Parathyroid adenoma (tissue), 2 donors: ENCODE results near the gene WDR77.

ENCODE experiments used
- H2AFZ ChIP-seq: fragments of 300-600 bp; sonication (generic); one replicate; pipeline ENCODE4 v1.7.0; 2017; ENCODE audit warnings: antibody characterized with exemption, mild to moderate bottlenecking
- H3K27ac ChIP-seq: fragments of 300-600 bp; sonication (generic); one replicate; pipeline ENCODE4 v1.7.0; 2017
- H3K27me3 ChIP-seq: fragments of 300-600 bp; sonication (generic); one replicate; pipeline ENCODE4 v1.7.0; 2017; ENCODE audit warnings: low read length; ENCODE audit not compliant: control insufficient read depth, insufficient read depth
- H3K36me3 ChIP-seq: fragments of 300-600 bp; sonication (generic); one replicate; pipeline ENCODE4 v1.7.0; 2017; ENCODE audit warnings: low read length; ENCODE audit not compliant: control insufficient read depth, insufficient read depth
- H3K4me1 ChIP-seq: fragments of 300-600 bp; sonication (generic); one replicate; pipeline ENCODE4 v1.7.0; 2017; ENCODE audit warnings: control low read depth
- H3K4me2 ChIP-seq: fragments of 300-600 bp; sonication (generic); one replicate; pipeline ENCODE4 v1.7.0; 2017; ENCODE audit warnings: low read length
- H3K4me3 ChIP-seq: fragments of 300-600 bp; sonication (generic); one replicate; pipeline ENCODE4 v1.7.0; 2017; ENCODE audit warnings: low read depth, low read length
- H3K79me2 ChIP-seq: fragments of 300-600 bp; sonication (generic); one replicate; pipeline ENCODE4 v1.7.0; 2017; ENCODE audit warnings: control low read depth
- H3K9ac ChIP-seq: fragments of 300-600 bp; sonication (generic); one replicate; pipeline ENCODE4 v1.7.0; 2017; ENCODE audit warnings: mild to moderate bottlenecking
- H3K9me3 ChIP-seq: fragments of 300-600 bp; sonication (generic); one replicate; pipeline ENCODE4 v1.7.0; 2017; ENCODE audit warnings: low read length; ENCODE audit not compliant: control insufficient read depth
- TF ChIP-seq, protein P1 (sequence below): fragments of 300-600 bp; sonication (generic); IDR thresholded peaks from one replicate; pipeline ENCODE4 v1.7.0; 2017; ENCODE audit warnings: antibody characterized with exemption, mild to moderate bottlenecking
- donor health status: primary hyperparathyroidism.

The WDR77 gene

DNA sequence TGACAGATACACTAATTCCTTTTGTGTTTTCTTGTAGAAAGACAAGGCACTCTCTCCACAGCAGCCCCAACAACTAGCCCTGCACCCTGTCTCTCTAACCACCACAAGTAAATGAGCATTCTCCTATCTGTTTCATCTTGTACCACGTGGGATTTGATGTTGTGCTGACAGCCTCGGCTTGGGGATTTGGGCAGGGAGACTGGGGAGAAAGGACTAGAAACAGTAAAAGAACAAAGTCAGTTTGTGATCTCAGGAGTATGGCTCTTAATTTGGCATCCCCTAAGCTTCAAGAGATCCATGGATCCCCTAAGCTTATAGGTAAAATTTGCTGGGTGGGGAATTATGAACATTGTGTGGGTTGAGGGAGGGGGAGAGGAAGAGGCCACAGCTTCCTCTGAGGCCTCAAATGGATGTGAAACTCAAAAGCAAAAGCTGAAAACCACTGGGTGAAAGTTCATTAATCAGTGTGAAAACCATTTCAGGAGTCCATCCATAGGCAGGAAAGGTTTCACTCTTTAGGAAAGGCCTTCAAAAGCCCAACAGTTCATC lies 27.8 kb upstream of the WDR77 start:
- Histone ChIP-seq H3K4me1 (no peaks in the 10 kb centered on the region), H3K9ac (no peak overlapping the region), H3K27me3 (no peaks in the 10 kb centered on the region), H3K4me3 (no peak overlapping the region), H3K4me2 (no peak overlapping the region), H3K79me2 (no peaks in the 10 kb centered on the region), H3K27ac (no peak overlapping the region), H2AFZ (peak overlapping the region; percentile 28), H3K36me3 (no peaks in the 10 kb centered on the region), H3K9me3 (no peaks in the 10 kb centered on the region)
- TF ChIP-seq, protein P1, sequence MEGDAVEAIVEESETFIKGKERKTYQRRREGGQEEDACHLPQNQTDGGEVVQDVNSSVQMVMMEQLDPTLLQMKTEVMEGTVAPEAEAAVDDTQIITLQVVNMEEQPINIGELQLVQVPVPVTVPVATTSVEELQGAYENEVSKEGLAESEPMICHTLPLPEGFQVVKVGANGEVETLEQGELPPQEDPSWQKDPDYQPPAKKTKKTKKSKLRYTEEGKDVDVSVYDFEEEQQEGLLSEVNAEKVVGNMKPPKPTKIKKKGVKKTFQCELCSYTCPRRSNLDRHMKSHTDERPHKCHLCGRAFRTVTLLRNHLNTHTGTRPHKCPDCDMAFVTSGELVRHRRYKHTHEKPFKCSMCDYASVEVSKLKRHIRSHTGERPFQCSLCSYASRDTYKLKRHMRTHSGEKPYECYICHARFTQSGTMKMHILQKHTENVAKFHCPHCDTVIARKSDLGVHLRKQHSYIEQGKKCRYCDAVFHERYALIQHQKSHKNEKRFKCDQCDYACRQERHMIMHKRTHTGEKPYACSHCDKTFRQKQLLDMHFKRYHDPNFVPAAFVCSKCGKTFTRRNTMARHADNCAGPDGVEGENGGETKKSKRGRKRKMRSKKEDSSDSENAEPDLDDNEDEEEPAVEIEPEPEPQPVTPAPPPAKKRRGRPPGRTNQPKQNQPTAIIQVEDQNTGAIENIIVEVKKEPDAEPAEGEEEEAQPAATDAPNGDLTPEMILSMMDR, result no peak

DNA sequence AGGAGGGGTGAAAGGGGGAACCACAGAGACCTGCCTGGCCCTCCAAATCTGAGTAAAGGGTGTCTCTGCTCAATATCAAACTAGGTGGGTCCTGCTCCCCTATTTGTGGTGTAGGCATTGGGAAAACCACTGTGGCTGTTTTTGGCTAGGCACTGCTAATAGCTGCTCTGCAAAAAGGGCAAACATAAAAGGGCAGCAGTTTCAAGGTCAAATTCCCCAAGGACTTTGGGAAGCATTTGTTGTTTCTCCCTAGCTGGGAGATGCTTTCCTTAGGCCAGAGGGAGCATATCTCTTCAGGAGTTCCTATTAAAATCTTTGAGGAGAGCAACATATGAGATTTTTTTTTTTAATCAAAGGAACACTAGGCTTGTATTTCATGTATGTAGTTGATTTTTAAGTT lies 27.2 kb upstream of the WDR77 start:
- H3K9me3 ChIP-seq, result no peaks in the 10 kb centered on the region
- no peak overlapping the region for H2AFZ ChIP-seq
- no peaks in the 10 kb centered on the region for H3K79me2 ChIP-seq
- no peak overlapping the region for H3K9ac ChIP-seq
- no peak overlapping the region for H3K27ac ChIP-seq
- TF ChIP-seq, protein P1, result no peak
- peaks cover 2% of the 10 kb centered on the region for H3K4me1 ChIP-seq
- no peak overlapping the region for H3K4me2 ChIP-seq
- no peak overlapping the region for H3K4me3 ChIP-seq
- H3K27me3 ChIP-seq, result no peaks in the 10 kb centered on the region
- no peaks in the 10 kb centered on the region for H3K36me3 ChIP-seq

DNA sequence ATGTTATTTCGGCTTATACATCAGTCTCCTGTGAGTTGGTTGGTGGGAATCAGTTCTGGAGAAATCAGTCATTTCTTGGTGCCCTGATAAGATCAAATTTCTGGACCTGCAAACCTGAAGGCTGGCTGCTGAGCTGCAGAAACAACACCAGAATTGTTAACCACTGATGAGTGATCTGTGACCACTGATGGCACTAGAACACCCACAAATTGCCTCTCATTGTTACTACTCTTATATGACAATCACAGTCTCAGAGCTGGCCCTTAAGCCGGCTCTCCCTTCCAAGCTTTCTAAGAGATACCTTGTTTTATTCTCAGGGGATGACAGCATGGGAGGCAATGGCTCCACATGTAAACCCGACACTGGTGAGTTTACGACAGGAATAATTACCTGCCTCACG lies 26.6 kb upstream of the WDR77 start:
- Histone ChIP-seq H3K4me1 (peaks cover 6% of the 10 kb centered on the region), H3K27ac (no peak overlapping the region), H3K36me3 (no peaks in the 10 kb centered on the region), H3K4me2 (no peak overlapping the region), H3K9ac (no peak overlapping the region), H3K79me2 (no peaks in the 10 kb centered on the region), H3K27me3 (no peaks in the 10 kb centered on the region), H3K9me3 (no peaks in the 10 kb centered on the region), H3K4me3 (no peak overlapping the region), H2AFZ (no peak overlapping the region)
- TF ChIP-seq, protein P1, result no peak

DNA sequence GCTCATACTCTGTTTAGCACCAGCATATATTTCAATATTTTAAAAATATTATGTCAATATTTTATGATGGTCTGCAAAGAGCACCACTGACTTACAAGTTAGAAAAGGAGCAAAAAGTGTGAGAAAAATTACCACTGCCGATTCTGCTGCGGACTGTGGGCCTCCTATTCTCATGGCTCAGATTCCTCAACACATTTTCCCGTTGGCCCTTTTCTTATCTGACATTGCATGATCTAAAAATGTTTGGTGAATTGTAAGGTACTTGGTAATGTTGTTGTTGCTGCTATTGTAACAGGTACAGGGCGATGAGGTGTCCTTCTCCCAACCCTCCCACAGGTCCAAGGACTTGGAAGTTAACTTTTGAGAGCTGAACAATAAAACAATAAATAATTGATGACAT lies 25.5 kb upstream of the WDR77 start:
- Histone ChIP-seq H3K9ac (no peak overlapping the region), H3K27me3 (no peaks in the 10 kb centered on the region), H3K36me3 (no peaks in the 10 kb centered on the region)

DNA sequence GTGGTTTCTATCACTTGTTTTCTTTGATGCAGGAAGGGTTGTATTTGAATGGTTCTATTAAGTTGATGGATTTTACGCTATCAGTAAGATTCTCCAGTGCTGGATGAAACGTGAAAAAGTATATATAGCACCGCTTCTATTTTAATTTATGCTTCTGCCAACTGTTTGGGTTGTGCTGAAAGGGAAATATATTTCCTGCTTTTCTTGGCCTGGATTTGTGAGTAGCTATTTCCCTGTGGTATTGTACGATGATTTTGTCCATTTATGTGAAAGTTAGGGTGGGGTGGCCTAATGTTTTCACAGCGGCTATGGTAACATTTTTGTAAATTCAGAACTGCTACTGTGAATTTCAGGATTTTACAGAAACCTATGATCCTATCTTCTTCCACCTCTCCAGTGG lies 25.1 kb upstream of the WDR77 start:
- no peaks in the 10 kb centered on the region for H3K9me3 ChIP-seq
- H3K4me2 ChIP-seq, result no peak overlapping the region
- no peaks in the 10 kb centered on the region for H3K79me2 ChIP-seq
- TF ChIP-seq, protein P1, result no peak
- no peak overlapping the region for H3K9ac ChIP-seq
- peaks cover 8% of the 10 kb centered on the region for H3K4me1 ChIP-seq
- H3K27ac ChIP-seq, result no peak overlapping the region
- H2AFZ ChIP-seq, result no peak overlapping the region
- H3K36me3 ChIP-seq, result no peaks in the 10 kb centered on the region
- H3K4me3 ChIP-seq, result peak overlapping the region; percentile 17
- no peaks in the 10 kb centered on the region for H3K27me3 ChIP-seq

More for the DNA sequence above, 25.5 kb upstream of the WDR77 start:
- TF ChIP-seq, protein P1, result no peak
- H3K4me2 ChIP-seq, result no peak overlapping the region
- no peaks in the 10 kb centered on the region for H3K79me2 ChIP-seq
- H2AFZ ChIP-seq, result no peak overlapping the region
- no peak overlapping the region for H3K27ac ChIP-seq
- peaks cover 8% of the 10 kb centered on the region for H3K4me1 ChIP-seq
- no peak overlapping the region for H3K4me3 ChIP-seq
- H3K9me3 ChIP-seq, result no peaks in the 10 kb centered on the region
